Ishikawa (cell line): ENCODE measurements around the gene SMIM41.

Experiments used
- CEBPB ChIP-seq: IDR thresholded peaks from 2 replicates; pipeline ENCODE4 v1.6.1; 2012
- CREB1 ChIP-seq: IDR thresholded peaks from 2 replicates; pipeline ENCODE4 v1.6.1; 2012; ENCODE audit warnings: low read depth
- EP300 ChIP-seq: IDR thresholded peaks from 2 replicates; pipeline ENCODE4 v1.6.1; 2012; ENCODE audit warnings: borderline replicate concordance
- FOXM1 ChIP-seq: IDR thresholded peaks from 2 replicates; pipeline ENCODE4 v1.6.1; 2012; ENCODE audit warnings: low read depth, borderline replicate concordance
- MAX ChIP-seq: IDR thresholded peaks from 2 replicates; pipeline ENCODE4 v1.6.1; 2012
- TAF1 ChIP-seq: IDR thresholded peaks from 2 replicates; pipeline ENCODE4 v1.6.1; 2012; ENCODE audit warnings: low read depth, mild to moderate bottlenecking
- TEAD4 ChIP-seq: IDR thresholded peaks from 2 replicates; pipeline ENCODE4 v1.6.1; 2012
- USF1 ChIP-seq: IDR thresholded peaks from 2 replicates; pipeline ENCODE4 v1.6.1; 2012
- YY1 ChIP-seq: IDR thresholded peaks from 2 replicates; pipeline ENCODE4 v1.6.1; 2012; ENCODE audit warnings: low read depth
- TF ChIP-seq, protein P1 (sequence below): IDR thresholded peaks from 2 replicates; pipeline ENCODE4 v1.6.1; 2012; ENCODE audit warnings: low read depth, mild to moderate bottlenecking

- TF ChIP-seq TEAD4 (no peak), EP300 (no peak), USF1 (no peak), CEBPB (no peak), CREB1 (no peak), TAF1 (no peak), MAX (no peak), FOXM1 (no peak), YY1 (no peak)
- TF ChIP-seq, protein P1, sequence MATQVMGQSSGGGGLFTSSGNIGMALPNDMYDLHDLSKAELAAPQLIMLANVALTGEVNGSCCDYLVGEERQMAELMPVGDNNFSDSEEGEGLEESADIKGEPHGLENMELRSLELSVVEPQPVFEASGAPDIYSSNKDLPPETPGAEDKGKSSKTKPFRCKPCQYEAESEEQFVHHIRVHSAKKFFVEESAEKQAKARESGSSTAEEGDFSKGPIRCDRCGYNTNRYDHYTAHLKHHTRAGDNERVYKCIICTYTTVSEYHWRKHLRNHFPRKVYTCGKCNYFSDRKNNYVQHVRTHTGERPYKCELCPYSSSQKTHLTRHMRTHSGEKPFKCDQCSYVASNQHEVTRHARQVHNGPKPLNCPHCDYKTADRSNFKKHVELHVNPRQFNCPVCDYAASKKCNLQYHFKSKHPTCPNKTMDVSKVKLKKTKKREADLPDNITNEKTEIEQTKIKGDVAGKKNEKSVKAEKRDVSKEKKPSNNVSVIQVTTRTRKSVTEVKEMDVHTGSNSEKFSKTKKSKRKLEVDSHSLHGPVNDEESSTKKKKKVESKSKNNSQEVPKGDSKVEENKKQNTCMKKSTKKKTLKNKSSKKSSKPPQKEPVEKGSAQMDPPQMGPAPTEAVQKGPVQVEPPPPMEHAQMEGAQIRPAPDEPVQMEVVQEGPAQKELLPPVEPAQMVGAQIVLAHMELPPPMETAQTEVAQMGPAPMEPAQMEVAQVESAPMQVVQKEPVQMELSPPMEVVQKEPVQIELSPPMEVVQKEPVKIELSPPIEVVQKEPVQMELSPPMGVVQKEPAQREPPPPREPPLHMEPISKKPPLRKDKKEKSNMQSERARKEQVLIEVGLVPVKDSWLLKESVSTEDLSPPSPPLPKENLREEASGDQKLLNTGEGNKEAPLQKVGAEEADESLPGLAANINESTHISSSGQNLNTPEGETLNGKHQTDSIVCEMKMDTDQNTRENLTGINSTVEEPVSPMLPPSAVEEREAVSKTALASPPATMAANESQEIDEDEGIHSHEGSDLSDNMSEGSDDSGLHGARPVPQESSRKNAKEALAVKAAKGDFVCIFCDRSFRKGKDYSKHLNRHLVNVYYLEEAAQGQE, result no peak
Measured at GRCh38 chr12:52149182-52149641, 69.7 kb downstream of the SMIM41 start.
